Panc1 (cell line): Measurements from ENCODE around the gene DBH.

Source experiments
- POLR2AphosphoS5 ChIP-seq: IDR thresholded peaks from 2 replicates; pipeline ENCODE4 v1.6.1; 2012; ENCODE audit warnings: mild to moderate bottlenecking, low read depth, low read length, moderate library complexity
- SIN3A ChIP-seq: IDR thresholded peaks from 2 replicates; pipeline ENCODE4 v1.6.1; 2012; ENCODE audit warnings: low read depth, mild to moderate bottlenecking, low read length, moderate library complexity, borderline replicate concordance; ENCODE audit not compliant: insufficient read depth
- TCF7L2 ChIP-seq: IDR thresholded peaks from 2 replicates; pipeline ENCODE4 v1.6.1; 2011; ENCODE audit warnings: mild to moderate bottlenecking, low read depth, low read length, inconsistent platforms
- TF ChIP-seq, protein P1 (sequence below): fragments of 450-650 bp; IDR thresholded peaks from 2 replicates; pipeline ENCODE4 v1.5.1; 2017; ENCODE audit warnings: mild to moderate bottlenecking
- TF ChIP-seq, protein P2 (sequence below), 2 experiments: IDR thresholded peaks; 2 replicates each; pipeline ENCODE4 v1.6.1; 2011 to 2012; ENCODE audit warnings: low read depth in 2 of 2, control low read depth in 1 of 2, low read length in 1 of 2, mild to moderate bottlenecking in 1 of 2, moderate library complexity in 1 of 2; ENCODE audit not compliant: insufficient read depth in 1 of 2

DNA sequence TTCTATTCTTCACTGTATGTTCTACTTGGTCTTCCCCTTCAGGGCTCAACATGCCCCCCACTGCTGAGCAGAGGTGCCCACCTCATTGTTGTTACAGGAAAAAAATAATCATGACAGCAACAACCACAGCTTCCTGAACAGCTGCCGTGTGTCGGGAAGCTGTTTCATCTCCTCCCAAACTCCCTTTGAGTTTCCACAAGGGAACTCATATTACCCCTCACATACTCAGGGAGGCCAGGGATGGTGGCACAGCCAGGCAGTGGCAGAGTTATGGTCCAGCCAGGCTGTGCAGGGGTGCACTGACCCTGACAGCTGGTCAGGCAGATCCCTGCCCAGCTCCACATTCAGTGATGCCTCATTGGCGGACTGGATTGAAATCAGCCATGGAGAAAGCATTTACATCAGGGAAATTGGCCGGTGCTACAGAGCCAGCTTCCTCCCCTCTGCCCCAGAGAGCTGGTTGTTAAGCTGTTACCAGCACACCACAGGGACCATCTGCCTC, 64.7 kb downstream of the DBH start:
- TF ChIP-seq, protein P1, sequence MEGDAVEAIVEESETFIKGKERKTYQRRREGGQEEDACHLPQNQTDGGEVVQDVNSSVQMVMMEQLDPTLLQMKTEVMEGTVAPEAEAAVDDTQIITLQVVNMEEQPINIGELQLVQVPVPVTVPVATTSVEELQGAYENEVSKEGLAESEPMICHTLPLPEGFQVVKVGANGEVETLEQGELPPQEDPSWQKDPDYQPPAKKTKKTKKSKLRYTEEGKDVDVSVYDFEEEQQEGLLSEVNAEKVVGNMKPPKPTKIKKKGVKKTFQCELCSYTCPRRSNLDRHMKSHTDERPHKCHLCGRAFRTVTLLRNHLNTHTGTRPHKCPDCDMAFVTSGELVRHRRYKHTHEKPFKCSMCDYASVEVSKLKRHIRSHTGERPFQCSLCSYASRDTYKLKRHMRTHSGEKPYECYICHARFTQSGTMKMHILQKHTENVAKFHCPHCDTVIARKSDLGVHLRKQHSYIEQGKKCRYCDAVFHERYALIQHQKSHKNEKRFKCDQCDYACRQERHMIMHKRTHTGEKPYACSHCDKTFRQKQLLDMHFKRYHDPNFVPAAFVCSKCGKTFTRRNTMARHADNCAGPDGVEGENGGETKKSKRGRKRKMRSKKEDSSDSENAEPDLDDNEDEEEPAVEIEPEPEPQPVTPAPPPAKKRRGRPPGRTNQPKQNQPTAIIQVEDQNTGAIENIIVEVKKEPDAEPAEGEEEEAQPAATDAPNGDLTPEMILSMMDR, result no peak
- TF ChIP-seq POLR2AphosphoS5 (no peak), TCF7L2 (no peak), SIN3A (no peak)
- TF ChIP-seq, protein P2, sequence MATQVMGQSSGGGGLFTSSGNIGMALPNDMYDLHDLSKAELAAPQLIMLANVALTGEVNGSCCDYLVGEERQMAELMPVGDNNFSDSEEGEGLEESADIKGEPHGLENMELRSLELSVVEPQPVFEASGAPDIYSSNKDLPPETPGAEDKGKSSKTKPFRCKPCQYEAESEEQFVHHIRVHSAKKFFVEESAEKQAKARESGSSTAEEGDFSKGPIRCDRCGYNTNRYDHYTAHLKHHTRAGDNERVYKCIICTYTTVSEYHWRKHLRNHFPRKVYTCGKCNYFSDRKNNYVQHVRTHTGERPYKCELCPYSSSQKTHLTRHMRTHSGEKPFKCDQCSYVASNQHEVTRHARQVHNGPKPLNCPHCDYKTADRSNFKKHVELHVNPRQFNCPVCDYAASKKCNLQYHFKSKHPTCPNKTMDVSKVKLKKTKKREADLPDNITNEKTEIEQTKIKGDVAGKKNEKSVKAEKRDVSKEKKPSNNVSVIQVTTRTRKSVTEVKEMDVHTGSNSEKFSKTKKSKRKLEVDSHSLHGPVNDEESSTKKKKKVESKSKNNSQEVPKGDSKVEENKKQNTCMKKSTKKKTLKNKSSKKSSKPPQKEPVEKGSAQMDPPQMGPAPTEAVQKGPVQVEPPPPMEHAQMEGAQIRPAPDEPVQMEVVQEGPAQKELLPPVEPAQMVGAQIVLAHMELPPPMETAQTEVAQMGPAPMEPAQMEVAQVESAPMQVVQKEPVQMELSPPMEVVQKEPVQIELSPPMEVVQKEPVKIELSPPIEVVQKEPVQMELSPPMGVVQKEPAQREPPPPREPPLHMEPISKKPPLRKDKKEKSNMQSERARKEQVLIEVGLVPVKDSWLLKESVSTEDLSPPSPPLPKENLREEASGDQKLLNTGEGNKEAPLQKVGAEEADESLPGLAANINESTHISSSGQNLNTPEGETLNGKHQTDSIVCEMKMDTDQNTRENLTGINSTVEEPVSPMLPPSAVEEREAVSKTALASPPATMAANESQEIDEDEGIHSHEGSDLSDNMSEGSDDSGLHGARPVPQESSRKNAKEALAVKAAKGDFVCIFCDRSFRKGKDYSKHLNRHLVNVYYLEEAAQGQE (IDR thresholded peaks at IDR 0.05; ENCODE audit: insufficient read depth in 1 of 2, low read depth in 2 of 2, low read length in 1 of 2), result no peak
